ENCODE results near the gene FOXO3.

The FOXO3 gene

DNA sequence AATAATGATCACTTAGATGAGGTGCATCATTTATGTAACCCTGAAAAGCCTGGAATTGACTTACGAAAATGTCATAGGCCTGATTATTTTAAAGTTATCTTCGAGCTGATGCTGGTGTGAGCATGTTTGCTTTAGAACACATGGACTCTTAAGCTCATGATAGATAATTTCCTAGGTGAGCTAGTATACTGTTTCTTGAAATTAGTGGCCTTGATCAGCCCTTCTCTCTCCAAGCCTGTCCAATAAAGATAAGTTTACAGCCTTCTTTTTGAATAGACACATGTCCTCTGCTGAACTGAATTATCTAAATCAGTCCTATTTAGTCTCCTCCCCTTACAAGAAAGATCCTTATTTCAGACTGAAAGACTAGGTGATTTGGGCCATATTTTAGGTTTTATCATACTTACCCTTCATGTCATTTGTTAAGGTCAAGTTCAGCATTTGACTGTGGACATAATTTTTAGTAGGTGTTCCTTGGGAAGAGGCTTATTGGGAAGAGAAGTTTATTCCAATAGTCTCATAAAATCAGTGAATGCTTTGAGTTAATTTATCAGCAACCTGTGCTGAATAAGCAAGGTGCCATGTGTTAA lies 15.3 kb downstream of the FOXO3 start:
- no peak for DNase-seq (ENCODE audit: extremely low read depth, insufficient read length)
- Histone ChIP-seq H3K4me3 (replicated peaks; ENCODE audit: low read depth, low read length) (no peak overlapping the region), H3K27me3 (replicated peaks; ENCODE audit: control insufficient read depth, insufficient read depth, low read length) (no peaks in the 10 kb centered on the region), H3K36me3 (ENCODE audit: control insufficient read depth, insufficient read depth, low read length) (peaks cover 6% of the 10 kb centered on the region; the same call in 1 of the 2 replicates)
- TF ChIP-seq, protein P1, sequence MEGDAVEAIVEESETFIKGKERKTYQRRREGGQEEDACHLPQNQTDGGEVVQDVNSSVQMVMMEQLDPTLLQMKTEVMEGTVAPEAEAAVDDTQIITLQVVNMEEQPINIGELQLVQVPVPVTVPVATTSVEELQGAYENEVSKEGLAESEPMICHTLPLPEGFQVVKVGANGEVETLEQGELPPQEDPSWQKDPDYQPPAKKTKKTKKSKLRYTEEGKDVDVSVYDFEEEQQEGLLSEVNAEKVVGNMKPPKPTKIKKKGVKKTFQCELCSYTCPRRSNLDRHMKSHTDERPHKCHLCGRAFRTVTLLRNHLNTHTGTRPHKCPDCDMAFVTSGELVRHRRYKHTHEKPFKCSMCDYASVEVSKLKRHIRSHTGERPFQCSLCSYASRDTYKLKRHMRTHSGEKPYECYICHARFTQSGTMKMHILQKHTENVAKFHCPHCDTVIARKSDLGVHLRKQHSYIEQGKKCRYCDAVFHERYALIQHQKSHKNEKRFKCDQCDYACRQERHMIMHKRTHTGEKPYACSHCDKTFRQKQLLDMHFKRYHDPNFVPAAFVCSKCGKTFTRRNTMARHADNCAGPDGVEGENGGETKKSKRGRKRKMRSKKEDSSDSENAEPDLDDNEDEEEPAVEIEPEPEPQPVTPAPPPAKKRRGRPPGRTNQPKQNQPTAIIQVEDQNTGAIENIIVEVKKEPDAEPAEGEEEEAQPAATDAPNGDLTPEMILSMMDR (IDR thresholded peaks at IDR 0.05; ENCODE audit: insufficient read depth, low read length, poor library complexity, severe bottlenecking): no peak

DNA sequence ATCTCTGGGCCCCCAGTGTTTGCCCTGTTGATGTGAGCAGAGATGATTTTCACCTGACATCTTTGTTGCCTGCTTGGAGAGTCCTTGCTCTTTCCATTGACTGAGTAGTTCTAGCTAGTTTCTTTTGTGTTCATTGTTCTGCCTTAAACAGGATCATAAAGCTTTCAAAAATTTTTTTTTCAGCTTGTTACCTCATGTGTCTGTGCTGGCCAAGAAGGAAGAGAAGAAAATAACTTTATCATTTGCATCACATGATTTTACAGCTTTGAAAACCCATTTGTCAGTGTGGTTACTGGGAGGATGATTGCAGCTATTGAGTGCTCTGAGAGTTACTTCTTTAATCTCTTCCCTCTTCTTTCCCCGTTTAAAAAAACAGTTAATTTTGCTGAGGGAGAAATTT lies 16.0 kb downstream of the FOXO3 start:
- Histone ChIP-seq H3K36me3 (ENCODE audit: control insufficient read depth, insufficient read depth, low read length) (peaks cover 6% of the 10 kb centered on the region; the same call in 1 of the 2 replicates), H3K27me3 (replicated peaks; ENCODE audit: control insufficient read depth, insufficient read depth, low read length) (no peaks in the 10 kb centered on the region)

DNA sequence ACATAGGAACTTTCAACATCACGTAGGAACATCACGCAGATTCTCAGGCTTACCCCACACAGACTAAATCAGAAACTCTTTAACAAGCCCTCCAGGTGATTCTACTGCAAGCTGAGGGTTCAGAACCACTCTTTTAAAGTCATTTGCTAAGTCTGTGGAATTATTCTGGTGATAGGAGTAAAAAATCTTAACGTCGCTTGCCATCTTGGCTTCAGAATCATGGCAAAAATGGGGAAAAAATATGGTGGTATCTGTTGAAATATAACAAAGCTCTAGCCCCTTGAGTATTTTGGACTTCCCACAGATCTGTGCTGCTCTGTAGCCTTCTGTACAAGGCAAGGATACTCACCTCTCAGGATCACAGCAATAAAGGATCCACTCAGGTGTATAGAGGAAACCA lies 17.4 kb downstream of the FOXO3 start:
- Histone ChIP-seq H3K4me3 (replicated peaks; ENCODE audit: low read depth, low read length) (no peak overlapping the region), H3K36me3 (ENCODE audit: control insufficient read depth, insufficient read depth, low read length) (peaks cover 3% of the 10 kb centered on the region; the same call in 1 of the 2 replicates), H3K27me3 (replicated peaks; ENCODE audit: control insufficient read depth, insufficient read depth, low read length) (no peaks in the 10 kb centered on the region)
- no peak for DNase-seq (ENCODE audit: extremely low read depth, insufficient read length)
- TF ChIP-seq, protein P1 (IDR thresholded peaks at IDR 0.05; ENCODE audit: insufficient read depth, low read length, poor library complexity, severe bottlenecking): no peak

More for the DNA sequence above, 16.0 kb downstream of the FOXO3 start:
- H3K4me3 ChIP-seq (replicated peaks; ENCODE audit: low read depth, low read length): no peak overlapping the region
- no peak for DNase-seq (ENCODE audit: extremely low read depth, insufficient read length)
- TF ChIP-seq, protein P1 (IDR thresholded peaks at IDR 0.05; ENCODE audit: insufficient read depth, low read length, poor library complexity, severe bottlenecking): no peak

DNA sequence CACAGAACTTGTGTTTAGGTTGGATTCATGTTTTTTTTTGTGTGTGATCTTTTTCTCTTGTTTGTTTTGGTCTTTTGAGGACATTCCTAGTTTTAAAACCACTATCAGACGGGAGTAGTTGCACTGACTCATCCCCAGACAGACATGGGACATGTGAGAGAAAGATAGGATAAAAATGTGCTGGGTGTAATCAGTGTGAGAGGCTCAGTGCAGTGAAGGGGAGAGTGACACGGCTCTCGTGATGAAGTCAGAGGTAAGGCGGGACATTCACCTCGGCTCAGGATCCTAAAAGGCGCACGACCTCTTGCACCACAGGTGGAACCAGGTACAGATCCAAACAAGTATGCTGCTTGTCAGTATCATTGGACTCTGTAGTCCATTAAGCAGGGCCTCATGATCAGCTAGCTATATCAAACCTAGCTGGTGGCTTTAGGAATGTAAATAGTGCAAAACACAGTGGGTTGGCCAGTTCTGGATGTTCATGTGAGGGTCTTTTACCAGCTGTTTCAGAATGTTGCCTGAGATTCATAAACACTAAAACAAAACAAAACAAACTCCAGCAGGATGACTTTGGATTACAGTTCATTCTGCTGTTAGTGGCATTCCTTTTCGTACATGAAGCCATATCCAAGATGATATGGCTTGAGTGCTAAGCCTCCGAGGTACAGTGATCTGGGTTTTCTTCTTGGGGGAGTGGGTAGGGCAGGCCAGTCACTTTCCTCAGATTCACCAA lies 18.0 kb downstream of the FOXO3 start:
- H3K4me3 ChIP-seq (replicated peaks; ENCODE audit: low read depth, low read length): no peak overlapping the region
- H3K27me3 ChIP-seq (replicated peaks; ENCODE audit: control insufficient read depth, insufficient read depth, low read length): no peaks in the 10 kb centered on the region
- TF ChIP-seq, protein P1 (IDR thresholded peaks at IDR 0.05; ENCODE audit: insufficient read depth, low read length, poor library complexity, severe bottlenecking): no peak
- DNase-seq (ENCODE audit: extremely low read depth, insufficient read length): no peak
- H3K36me3 ChIP-seq (ENCODE audit: control insufficient read depth, insufficient read depth, low read length): peaks cover 3% of the 10 kb centered on the region; the same call in 1 of the 2 replicates

DNA sequence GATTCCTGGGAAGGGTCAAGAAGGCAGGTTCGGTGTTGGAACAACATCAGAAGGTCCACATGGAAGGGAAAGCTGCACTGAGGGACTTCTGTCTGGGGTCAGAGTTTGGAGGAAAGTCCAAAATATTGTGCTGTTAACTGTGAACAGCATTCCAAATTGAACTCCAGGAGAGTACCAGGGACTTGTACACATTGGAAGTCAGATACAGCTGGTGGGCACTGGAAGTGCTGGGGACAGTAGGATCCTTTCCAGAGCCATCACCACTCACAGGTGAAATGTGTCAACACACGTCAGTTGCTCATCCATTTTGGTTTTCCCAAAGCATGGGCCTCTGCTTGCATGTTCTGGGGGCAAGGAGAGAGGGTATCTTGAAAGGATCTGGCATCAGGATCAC lies 18.6 kb downstream of the FOXO3 start:
- no peak overlapping the region for H3K4me3 ChIP-seq (replicated peaks; ENCODE audit: low read depth, low read length)
- H3K27me3 ChIP-seq (replicated peaks; ENCODE audit: control insufficient read depth, insufficient read depth, low read length): no peaks in the 10 kb centered on the region
- TF ChIP-seq, protein P1 (IDR thresholded peaks at IDR 0.05; ENCODE audit: insufficient read depth, low read length, poor library complexity, severe bottlenecking): no peak
- no peak for DNase-seq (ENCODE audit: extremely low read depth, insufficient read length)
- H3K36me3 ChIP-seq (ENCODE audit: control insufficient read depth, insufficient read depth, low read length): peaks cover 3% of the 10 kb centered on the region; the same call in 1 of the 2 replicates
